WTC11 (cell line): ENCODE measurements around the gene CA10. TPM values are rescaled to one million over a fixed set of nuclear protein-coding genes. Genes with fewer than 3 reads are reported as not detected.

Experiments used
- ATAC-seq: fragments of 200-7000 bp; cut with Tn5 transposase; 2 replicates; pipeline ENCODE4 v1.10.0; 2021; ENCODE audit warnings: mild to moderate bottlenecking, moderate library complexity
- CTCF ChIA-PET: fragments of 300-600 bp; sonication (Branson Sonifier 250); formaldehyde crosslinking; loops from one replicate; lab custom pipeline; 2021; ENCODE audit warnings: antibody characterized with exemption; lab: Charles Lee
- POLR2A ChIA-PET: fragments of 350-600 bp; sonication (Branson Sonifier 250); formaldehyde crosslinking; loops from one replicate; lab custom pipeline; 2021; ENCODE audit warnings: antibody characterized with exemption; lab: Charles Lee
- DNase-seq: peaks from one replicate; pipeline ENCODE4 v3.0.0; 2021; ENCODE audit warnings: low spot score
- H3K27ac Mint-ChIP-seq: 2 replicates; pipeline ENCODE4 v1.8.0; 2021; ENCODE audit warnings: mixed read lengths
- H3K27me3 Mint-ChIP-seq: 2 replicates; pipeline ENCODE4 v1.8.0; 2021; ENCODE audit warnings: low read depth, mild to moderate bottlenecking, moderate library complexity, mixed read lengths
- H3K36me3 Mint-ChIP-seq: 2 replicates; pipeline ENCODE4 v1.8.0; 2021; ENCODE audit warnings: mixed read lengths
- H3K4me1 Mint-ChIP-seq: 2 replicates; pipeline ENCODE4 v1.8.0; 2022; ENCODE audit warnings: mixed read lengths
- H3K4me3 Mint-ChIP-seq: 2 replicates; pipeline ENCODE4 v1.8.0; 2021; ENCODE audit warnings: mild to moderate bottlenecking, moderate library complexity, mixed read lengths
- H3K9me3 Mint-ChIP-seq: 2 replicates; pipeline ENCODE4 v1.8.0; 2021; ENCODE audit warnings: mixed read lengths
- CBFB ChIP-seq: sonication (generic); formaldehyde crosslinking; IDR thresholded peaks from 2 replicates; pipeline ENCODE4 v1.8.1; 2022; ENCODE audit warnings: mild to moderate bottlenecking, low read depth, missing genetic modification reagents
- ELF4 ChIP-seq: sonication (generic); formaldehyde crosslinking; IDR thresholded peaks from 2 replicates; pipeline ENCODE4 v1.8.1; 2022; ENCODE audit warnings: low read depth, mild to moderate bottlenecking, moderate library complexity, missing genetic modification reagents
- ETV6 ChIP-seq: sonication (generic); formaldehyde crosslinking; IDR thresholded peaks from 2 replicates; pipeline ENCODE4 v1.8.1; 2022; ENCODE audit warnings: mild to moderate bottlenecking, missing genetic modification reagents
- GABPB1 ChIP-seq: sonication (generic); formaldehyde crosslinking; IDR thresholded peaks from 2 replicates; pipeline ENCODE4 v1.8.1; 2023; ENCODE audit warnings: mild to moderate bottlenecking, missing genetic modification reagents
- JUN ChIP-seq: sonication (generic); formaldehyde crosslinking; IDR thresholded peaks from 2 replicates; pipeline ENCODE4 v1.8.0; 2023; ENCODE audit warnings: mild to moderate bottlenecking, missing genetic modification reagents
- MYBL2 ChIP-seq: sonication (generic); formaldehyde crosslinking; IDR thresholded peaks from 2 replicates; pipeline ENCODE4 v1.8.1; 2023; ENCODE audit warnings: mild to moderate bottlenecking, moderate library complexity, missing genetic modification reagents
- NR1H2 ChIP-seq: sonication (generic); formaldehyde crosslinking; IDR thresholded peaks from 2 replicates; pipeline ENCODE4 v1.9.0; 2021; ENCODE audit warnings: mild to moderate bottlenecking, moderate library complexity, missing genetic modification reagents
- PRRX2 ChIP-seq: fragments of 250-450 bp; sonication (Bioruptor Pico); IDR thresholded peaks from 2 replicates; pipeline ENCODE4 v1.8.0; 2021; ENCODE audit warnings: mild to moderate bottlenecking
- RELA ChIP-seq: sonication (generic); formaldehyde crosslinking; IDR thresholded peaks from 2 replicates; pipeline ENCODE4 v1.8.1; 2022; ENCODE audit warnings: missing genetic modification reagents, mild to moderate bottlenecking, borderline replicate concordance
- RORB ChIP-seq: fragments of 250-450 bp; sonication (Bioruptor Pico); IDR thresholded peaks from 2 replicates; pipeline ENCODE4 v1.9.0; 2021; ENCODE audit warnings: mild to moderate bottlenecking
- SMAD4 ChIP-seq: sonication (generic); formaldehyde crosslinking; IDR thresholded peaks from 2 replicates; pipeline ENCODE4 v1.8.0; 2022; ENCODE audit warnings: mild to moderate bottlenecking, missing genetic modification reagents
- ZNF263 ChIP-seq: sonication (generic); formaldehyde crosslinking; IDR thresholded peaks from 2 replicates; pipeline ENCODE4 v1.8.1; 2022; ENCODE audit warnings: low read depth, mild to moderate bottlenecking, moderate library complexity, missing genetic modification reagents
- total RNA-seq: library from RNA; stranded (reverse); gene quantifications from 3 replicates; pipeline ENCODE4 v1.2.3, GENCODE V29; 2021
- TF ChIP-seq, protein P1 (sequence below): fragments of 250-450 bp; sonication (Bioruptor Pico); IDR thresholded peaks from 2 replicates; pipeline ENCODE4 v1.9.0; 2021; ENCODE audit warnings: mild to moderate bottlenecking
- TF ChIP-seq, protein P2 (sequence below): sonication (generic); formaldehyde crosslinking; IDR thresholded peaks from 2 replicates; pipeline ENCODE4 v1.8.1; 2022; ENCODE audit warnings: low read depth, missing genetic modification reagents, borderline replicate concordance
- TF ChIP-seq, protein P3 (sequence below): sonication (generic); formaldehyde crosslinking; IDR thresholded peaks from 2 replicates; pipeline ENCODE4 v1.8.1; 2022; ENCODE audit warnings: mild to moderate bottlenecking, missing genetic modification reagents, moderate library complexity, borderline replicate concordance
- TF ChIP-seq, protein P4 (sequence below): sonication (generic); formaldehyde crosslinking; IDR thresholded peaks from 2 replicates; pipeline ENCODE4 v1.8.1; 2022; ENCODE audit warnings: missing genetic modification reagents, borderline replicate concordance
- TF ChIP-seq, protein P5 (sequence below): fragments of 250-450 bp; sonication (Bioruptor Pico); IDR thresholded peaks from 2 replicates; pipeline ENCODE4 v2.1.2; 2022; ENCODE audit warnings: mild to moderate bottlenecking, moderate library complexity
- TF ChIP-seq, protein P6 (sequence below): sonication (generic); formaldehyde crosslinking; IDR thresholded peaks from 2 replicates; pipeline ENCODE4 v1.8.0; 2022; ENCODE audit warnings: mild to moderate bottlenecking, missing genetic modification reagents
- TF ChIP-seq, protein P7 (sequence below): sonication (generic); formaldehyde crosslinking; IDR thresholded peaks from 2 replicates; pipeline ENCODE4 v1.8.0; 2022; ENCODE audit warnings: missing genetic modification reagents
- TF ChIP-seq, protein P8 (sequence below): sonication (generic); formaldehyde crosslinking; IDR thresholded peaks from 2 replicates; pipeline ENCODE4 v1.8.1; 2022; ENCODE audit warnings: low read depth, mild to moderate bottlenecking, moderate library complexity, missing genetic modification reagents, borderline replicate concordance

Gene CA10
- total RNA-seq, 1 experiment from 2014 or later: 0.90 TPM

DNA sequence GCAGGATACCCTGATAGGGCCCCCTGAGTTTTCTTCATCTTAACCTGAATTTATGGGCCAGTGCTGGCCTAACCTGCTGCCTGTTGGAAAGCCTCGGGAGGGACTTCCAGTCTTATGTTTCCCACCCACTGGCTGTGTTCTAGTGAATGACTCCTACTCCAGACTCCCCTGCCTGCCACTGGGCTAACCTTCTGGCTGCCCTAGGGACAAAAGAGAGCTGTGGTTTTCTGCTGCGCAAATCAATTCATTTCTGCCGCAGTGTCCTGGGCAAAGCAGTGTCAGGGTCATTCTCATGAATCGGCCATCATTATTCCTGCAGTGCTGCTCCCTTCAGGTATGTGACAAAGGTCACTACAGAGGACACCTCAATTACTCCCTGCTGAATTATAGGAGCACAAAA lies 512.0 kb downstream of the CA10 start (continued):
- TF ChIP-seq, protein P1, sequence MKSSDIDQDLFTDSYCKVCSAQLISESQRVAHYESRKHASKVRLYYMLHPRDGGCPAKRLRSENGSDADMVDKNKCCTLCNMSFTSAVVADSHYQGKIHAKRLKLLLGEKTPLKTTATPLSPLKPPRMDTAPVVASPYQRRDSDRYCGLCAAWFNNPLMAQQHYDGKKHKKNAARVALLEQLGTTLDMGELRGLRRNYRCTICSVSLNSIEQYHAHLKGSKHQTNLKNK (CRISPR knock-in tag): no peak
- TF ChIP-seq, protein P2, sequence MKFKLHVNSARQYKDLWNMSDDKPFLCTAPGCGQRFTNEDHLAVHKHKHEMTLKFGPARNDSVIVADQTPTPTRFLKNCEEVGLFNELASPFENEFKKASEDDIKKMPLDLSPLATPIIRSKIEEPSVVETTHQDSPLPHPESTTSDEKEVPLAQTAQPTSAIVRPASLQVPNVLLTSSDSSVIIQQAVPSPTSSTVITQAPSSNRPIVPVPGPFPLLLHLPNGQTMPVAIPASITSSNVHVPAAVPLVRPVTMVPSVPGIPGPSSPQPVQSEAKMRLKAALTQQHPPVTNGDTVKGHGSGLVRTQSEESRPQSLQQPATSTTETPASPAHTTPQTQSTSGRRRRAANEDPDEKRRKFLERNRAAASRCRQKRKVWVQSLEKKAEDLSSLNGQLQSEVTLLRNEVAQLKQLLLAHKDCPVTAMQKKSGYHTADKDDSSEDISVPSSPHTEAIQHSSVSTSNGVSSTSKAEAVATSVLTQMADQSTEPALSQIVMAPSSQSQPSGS (CRISPR knock-in tag): no peak
- TF ChIP-seq MYBL2 (no peak), CBFB (CRISPR knock-in tag) (no peak), NR1H2 (no peak), GABPB1 (CRISPR knock-in tag) (no peak), JUN (no peak), ELF4 (CRISPR knock-in tag) (no peak), ETV6 (CRISPR knock-in tag) (no peak), PRRX2 (CRISPR knock-in tag) (no peak)
- TF ChIP-seq, protein P3, sequence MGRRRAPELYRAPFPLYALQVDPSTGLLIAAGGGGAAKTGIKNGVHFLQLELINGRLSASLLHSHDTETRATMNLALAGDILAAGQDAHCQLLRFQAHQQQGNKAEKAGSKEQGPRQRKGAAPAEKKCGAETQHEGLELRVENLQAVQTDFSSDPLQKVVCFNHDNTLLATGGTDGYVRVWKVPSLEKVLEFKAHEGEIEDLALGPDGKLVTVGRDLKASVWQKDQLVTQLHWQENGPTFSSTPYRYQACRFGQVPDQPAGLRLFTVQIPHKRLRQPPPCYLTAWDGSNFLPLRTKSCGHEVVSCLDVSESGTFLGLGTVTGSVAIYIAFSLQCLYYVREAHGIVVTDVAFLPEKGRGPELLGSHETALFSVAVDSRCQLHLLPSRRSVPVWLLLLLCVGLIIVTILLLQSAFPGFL (CRISPR knock-in tag): no peak
- TF ChIP-seq, protein P4, sequence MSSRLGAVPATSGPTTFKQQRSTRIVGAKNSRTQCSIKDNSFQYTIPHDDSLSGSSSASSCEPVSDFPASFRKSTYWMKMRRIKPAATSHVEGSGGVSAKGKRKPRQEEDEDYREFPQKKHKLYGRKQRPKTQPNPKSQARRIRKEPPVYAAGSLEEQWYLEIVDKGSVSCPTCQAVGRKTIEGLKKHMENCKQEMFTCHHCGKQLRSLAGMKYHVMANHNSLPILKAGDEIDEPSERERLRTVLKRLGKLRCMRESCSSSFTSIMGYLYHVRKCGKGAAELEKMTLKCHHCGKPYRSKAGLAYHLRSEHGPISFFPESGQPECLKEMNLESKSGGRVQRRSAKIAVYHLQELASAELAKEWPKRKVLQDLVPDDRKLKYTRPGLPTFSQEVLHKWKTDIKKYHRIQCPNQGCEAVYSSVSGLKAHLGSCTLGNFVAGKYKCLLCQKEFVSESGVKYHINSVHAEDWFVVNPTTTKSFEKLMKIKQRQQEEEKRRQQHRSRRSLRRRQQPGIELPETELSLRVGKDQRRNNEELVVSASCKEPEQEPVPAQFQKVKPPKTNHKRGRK: no peak
- TF ChIP-seq, protein P5, sequence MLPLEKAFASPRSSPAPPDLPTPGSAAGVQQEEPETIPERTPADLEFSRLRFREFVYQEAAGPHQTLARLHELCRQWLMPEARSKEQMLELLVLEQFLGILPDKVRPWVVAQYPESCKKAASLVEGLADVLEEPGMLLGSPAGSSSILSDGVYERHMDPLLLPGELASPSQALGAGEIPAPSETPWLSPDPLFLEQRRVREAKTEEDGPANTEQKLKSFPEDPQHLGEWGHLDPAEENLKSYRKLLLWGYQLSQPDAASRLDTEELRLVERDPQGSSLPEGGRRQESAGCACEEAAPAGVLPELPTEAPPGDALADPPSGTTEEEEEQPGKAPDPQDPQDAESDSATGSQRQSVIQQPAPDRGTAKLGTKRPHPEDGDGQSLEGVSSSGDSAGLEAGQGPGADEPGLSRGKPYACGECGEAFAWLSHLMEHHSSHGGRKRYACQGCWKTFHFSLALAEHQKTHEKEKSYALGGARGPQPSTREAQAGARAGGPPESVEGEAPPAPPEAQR (CRISPR knock-in tag): no peak

DNA sequence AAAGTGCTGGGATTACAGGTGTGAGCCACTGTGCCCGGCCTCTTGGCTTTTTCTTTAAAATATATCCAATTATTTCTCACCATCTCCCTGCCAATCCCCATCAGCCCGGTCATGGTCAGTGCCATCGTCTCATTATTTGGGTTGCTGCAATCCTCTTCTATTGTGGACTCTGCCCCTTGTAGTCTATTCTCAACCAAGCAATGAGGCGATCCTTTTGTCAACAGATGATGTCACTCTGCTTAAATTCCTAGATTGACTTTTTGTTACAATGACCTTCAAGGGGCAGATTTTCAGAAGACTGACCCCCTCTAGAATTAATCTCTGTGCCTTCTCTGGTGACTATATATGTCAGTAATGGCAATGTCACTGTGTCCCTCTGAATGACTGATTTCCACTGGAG lies 513.5 kb downstream of the CA10 start:
- CTCF ChIA-PET: no interaction called here
- peaks cover 21% of the 10 kb centered on the region for H3K9me3 Mint-ChIP-seq
- POLR2A ChIA-PET: no interaction called here

More for the DNA sequence above, 513.5 kb downstream of the CA10 start:
- no peaks in the 10 kb centered on the region for H3K36me3 Mint-ChIP-seq
- no peak overlapping the region for H3K4me3 Mint-ChIP-seq
- no peaks in the 10 kb centered on the region for H3K27me3 Mint-ChIP-seq
- DNase-seq (no peak), ATAC-seq (no peak)
- H3K27ac Mint-ChIP-seq: no peak overlapping the region
- peaks cover 22% of the 10 kb centered on the region for H3K4me1 Mint-ChIP-seq
- TF ChIP-seq MYBL2 (no peak), NR1H2 (no peak), RORB (no peak), ZNF263 (CRISPR knock-in tag) (no peak), RELA (CRISPR knock-in tag) (no peak), SMAD4 (CRISPR knock-in tag) (no peak)
- TF ChIP-seq, protein P6, sequence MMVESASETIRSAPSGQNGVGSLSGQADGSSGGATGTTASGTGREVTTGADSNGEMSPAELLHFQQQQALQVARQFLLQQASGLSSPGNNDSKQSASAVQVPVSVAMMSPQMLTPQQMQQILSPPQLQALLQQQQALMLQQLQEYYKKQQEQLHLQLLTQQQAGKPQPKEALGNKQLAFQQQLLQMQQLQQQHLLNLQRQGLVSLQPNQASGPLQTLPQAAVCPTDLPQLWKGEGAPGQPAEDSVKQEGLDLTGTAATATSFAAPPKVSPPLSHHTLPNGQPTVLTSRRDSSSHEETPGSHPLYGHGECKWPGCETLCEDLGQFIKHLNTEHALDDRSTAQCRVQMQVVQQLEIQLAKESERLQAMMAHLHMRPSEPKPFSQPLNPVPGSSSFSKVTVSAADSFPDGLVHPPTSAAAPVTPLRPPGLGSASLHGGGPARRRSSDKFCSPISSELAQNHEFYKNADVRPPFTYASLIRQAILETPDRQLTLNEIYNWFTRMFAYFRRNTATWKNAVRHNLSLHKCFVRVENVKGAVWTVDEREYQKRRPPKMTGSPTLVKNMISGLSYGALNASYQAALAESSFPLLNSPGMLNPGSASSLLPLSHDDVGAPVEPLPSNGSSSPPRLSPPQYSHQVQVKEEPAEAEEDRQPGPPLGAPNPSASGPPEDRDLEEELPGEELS (CRISPR knock-in tag): no peak
- TF ChIP-seq, protein P7, sequence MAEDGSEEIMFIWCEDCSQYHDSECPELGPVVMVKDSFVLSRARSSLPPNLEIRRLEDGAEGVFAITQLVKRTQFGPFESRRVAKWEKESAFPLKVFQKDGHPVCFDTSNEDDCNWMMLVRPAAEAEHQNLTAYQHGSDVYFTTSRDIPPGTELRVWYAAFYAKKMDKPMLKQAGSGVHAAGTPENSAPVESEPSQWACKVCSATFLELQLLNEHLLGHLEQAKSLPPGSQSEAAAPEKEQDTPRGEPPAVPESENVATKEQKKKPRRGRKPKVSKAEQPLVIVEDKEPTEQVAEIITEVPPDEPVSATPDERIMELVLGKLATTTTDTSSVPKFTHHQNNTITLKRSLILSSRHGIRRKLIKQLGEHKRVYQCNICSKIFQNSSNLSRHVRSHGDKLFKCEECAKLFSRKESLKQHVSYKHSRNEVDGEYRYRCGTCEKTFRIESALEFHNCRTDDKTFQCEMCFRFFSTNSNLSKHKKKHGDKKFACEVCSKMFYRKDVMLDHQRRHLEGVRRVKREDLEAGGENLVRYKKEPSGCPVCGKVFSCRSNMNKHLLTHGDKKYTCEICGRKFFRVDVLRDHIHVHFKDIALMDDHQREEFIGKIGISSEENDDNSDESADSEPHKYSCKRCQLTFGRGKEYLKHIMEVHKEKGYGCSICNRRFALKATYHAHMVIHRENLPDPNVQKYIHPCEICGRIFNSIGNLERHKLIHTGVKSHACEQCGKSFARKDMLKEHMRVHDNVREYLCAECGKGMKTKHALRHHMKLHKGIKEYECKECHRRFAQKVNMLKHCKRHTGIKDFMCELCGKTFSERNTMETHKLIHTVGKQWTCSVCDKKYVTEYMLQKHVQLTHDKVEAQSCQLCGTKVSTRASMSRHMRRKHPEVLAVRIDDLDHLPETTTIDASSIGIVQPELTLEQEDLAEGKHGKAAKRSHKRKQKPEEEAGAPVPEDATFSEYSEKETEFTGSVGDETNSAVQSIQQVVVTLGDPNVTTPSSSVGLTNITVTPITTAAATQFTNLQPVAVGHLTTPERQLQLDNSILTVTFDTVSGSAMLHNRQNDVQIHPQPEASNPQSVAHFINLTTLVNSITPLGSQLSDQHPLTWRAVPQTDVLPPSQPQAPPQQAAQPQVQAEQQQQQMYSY (CRISPR knock-in tag): no peak
- TF ChIP-seq, protein P8, sequence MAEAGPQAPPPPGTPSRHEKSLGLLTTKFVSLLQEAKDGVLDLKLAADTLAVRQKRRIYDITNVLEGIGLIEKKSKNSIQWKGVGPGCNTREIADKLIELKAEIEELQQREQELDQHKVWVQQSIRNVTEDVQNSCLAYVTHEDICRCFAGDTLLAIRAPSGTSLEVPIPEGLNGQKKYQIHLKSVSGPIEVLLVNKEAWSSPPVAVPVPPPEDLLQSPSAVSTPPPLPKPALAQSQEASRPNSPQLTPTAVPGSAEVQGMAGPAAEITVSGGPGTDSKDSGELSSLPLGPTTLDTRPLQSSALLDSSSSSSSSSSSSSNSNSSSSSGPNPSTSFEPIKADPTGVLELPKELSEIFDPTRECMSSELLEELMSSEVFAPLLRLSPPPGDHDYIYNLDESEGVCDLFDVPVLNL (CRISPR knock-in tag): no peak
